Uterus (tissue), 4 donors: ENCODE measurements around the gene ADAMTSL5. TPM values are rescaled to one million over a fixed set of nuclear protein-coding genes. Genes with fewer than 3 reads are reported as not detected.

Experiments
- DNase-seq, 2 donors: peaks; one replicate each; pipeline ENCODE4 v3.0.0-alpha.2; 2019 to 2020
- H3K27ac ChIP-seq, 2 donors: fragments of 200-600 bp; sonication (generic); 1 replicate in 1 of 2; 2 replicates in 1 of 2; pipeline ENCODE4 v1.5.1; 2016 to 2018
- H3K27me3 ChIP-seq, 2 donors: fragments of 200-600 bp; sonication (generic); one replicate each; pipeline ENCODE4 v1.5.1; 2018 to 2019; ENCODE audit warnings: control low read depth in 1 of 2
- H3K36me3 ChIP-seq, 2 donors: fragments of 200-600 bp; sonication (generic); one replicate each; pipeline ENCODE4 v1.5.1; 2019; ENCODE audit warnings: control low read depth in 1 of 2
- H3K4me1 ChIP-seq, 2 donors: fragments of 200-600 bp; sonication (generic); one replicate each; pipeline ENCODE4 v1.5.1; 2018 to 2019; ENCODE audit warnings: control low read depth in 1 of 2
- H3K4me3 ChIP-seq, 2 donors: fragments of 200-600 bp; sonication (generic); 1 replicate in 1 of 2; 2 replicates in 1 of 2; pipeline ENCODE4 v1.5.1; 2018 to 2019; ENCODE audit warnings: mild to moderate bottlenecking in 1 of 2
- H3K9me3 ChIP-seq, 2 donors: fragments of 200-600 bp; sonication (generic); one replicate each; pipeline ENCODE4 v1.5.1; 2019; ENCODE audit warnings: control low read depth in 1 of 2
- POLR2A ChIP-seq, 2 donors: fragments of 450-650 bp; IDR thresholded peaks; one replicate each; pipeline ENCODE4 v1.6.1; 2016; ENCODE audit warnings: antibody characterized with exemption in 2 of 2, mild to moderate bottlenecking in 1 of 2, moderate library complexity in 1 of 2
- intact Hi-C: fragments of 100-400 bp; cut with DNase I; formaldehyde crosslinking; loops from one replicate; pipeline ENCODE4 v1.15.1; 2023; ENCODE audit warnings: low total_unique reads
- total RNA-seq, 4 donors: library from RNA; depleted of rRNA in 3 of 4; stranded (reverse); fragments of >200 nt in 3 of 4; gene quantifications; one replicate each; pipeline versions ENCODE4 v1.1.0 to v1.2.4, GENCODE V29; 2014 to 2023
- TF ChIP-seq, protein P1 (sequence below), 4 experiments: fragments of 200-600 bp in 2 of 4; fragments of 450-650 bp in 2 of 4; sonication (generic) in 2 of 4; IDR thresholded peaks; one replicate each; pipeline ENCODE4 v1.5.1; 2016 to 2019; ENCODE audit warnings: antibody characterized with exemption in 4 of 4, mild to moderate bottlenecking in 2 of 4, moderate library complexity in 1 of 4
- donor health status: DM: yes; HTN: yes; CAD: no.

Gene ADAMTSL5
- total RNA-seq, 4 donors from 2014 or later, result 3.5 to 39.4 (median 12.6) TPM

DNA sequence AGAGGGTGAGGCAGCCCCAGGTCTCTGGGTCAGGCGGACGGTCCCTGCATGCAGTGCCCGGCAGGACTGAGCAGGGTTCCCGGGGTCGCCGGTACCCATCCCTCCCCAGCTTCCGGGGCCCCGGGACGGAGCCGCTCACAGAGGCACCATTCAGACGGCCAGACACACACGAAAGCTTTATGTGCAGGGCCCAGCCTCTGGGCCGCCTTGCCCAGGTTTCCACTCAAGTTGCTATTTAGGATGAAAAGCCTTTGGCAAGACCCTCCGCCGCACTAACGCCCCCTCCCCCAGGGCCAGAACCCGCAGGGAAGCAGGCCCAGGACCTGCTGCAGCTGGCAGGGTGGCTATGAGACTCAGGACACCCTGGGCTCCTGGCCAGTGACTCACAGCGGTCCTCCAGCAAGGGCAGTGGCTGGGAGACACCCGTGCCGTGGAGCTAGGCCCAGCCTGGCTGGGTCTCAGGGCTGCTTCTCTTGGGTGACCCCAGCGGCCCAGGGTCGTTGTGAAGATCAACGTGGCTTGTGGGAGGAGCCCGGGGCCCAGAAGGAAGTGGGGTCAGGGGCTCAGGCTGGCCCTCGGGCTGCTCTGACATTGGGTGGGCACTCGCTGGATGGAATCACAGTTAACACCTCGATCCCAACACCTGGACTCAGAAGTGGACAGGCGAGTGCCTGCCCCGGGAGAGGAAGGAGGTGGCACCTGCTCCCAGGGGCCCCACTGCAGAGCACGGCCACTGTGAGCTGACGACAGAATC lies 38.6 kb downstream of the ADAMTSL5 start:
- intact Hi-C loops, result no loop called here
- TF ChIP-seq, protein P1, sequence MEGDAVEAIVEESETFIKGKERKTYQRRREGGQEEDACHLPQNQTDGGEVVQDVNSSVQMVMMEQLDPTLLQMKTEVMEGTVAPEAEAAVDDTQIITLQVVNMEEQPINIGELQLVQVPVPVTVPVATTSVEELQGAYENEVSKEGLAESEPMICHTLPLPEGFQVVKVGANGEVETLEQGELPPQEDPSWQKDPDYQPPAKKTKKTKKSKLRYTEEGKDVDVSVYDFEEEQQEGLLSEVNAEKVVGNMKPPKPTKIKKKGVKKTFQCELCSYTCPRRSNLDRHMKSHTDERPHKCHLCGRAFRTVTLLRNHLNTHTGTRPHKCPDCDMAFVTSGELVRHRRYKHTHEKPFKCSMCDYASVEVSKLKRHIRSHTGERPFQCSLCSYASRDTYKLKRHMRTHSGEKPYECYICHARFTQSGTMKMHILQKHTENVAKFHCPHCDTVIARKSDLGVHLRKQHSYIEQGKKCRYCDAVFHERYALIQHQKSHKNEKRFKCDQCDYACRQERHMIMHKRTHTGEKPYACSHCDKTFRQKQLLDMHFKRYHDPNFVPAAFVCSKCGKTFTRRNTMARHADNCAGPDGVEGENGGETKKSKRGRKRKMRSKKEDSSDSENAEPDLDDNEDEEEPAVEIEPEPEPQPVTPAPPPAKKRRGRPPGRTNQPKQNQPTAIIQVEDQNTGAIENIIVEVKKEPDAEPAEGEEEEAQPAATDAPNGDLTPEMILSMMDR (IDR thresholded peaks at IDR 0.05), result no peak
- TF ChIP-seq POLR2A (IDR thresholded peaks at IDR 0.05), result no peak
- no peaks in the 10 kb centered on the region for H3K9me3 ChIP-seq
- no peak overlapping the region for H3K4me3 ChIP-seq
- H3K27ac ChIP-seq, result no peak overlapping the region
- no peaks in the 10 kb centered on the region for H3K36me3 ChIP-seq
- peaks cover 18 to 22% of the 10 kb centered on the region in 2 donors for H3K27me3 ChIP-seq
- peaks cover 4 to 33% of the 10 kb centered on the region in 2 donors for H3K4me1 ChIP-seq
- DNase-seq, result no peak

DNA sequence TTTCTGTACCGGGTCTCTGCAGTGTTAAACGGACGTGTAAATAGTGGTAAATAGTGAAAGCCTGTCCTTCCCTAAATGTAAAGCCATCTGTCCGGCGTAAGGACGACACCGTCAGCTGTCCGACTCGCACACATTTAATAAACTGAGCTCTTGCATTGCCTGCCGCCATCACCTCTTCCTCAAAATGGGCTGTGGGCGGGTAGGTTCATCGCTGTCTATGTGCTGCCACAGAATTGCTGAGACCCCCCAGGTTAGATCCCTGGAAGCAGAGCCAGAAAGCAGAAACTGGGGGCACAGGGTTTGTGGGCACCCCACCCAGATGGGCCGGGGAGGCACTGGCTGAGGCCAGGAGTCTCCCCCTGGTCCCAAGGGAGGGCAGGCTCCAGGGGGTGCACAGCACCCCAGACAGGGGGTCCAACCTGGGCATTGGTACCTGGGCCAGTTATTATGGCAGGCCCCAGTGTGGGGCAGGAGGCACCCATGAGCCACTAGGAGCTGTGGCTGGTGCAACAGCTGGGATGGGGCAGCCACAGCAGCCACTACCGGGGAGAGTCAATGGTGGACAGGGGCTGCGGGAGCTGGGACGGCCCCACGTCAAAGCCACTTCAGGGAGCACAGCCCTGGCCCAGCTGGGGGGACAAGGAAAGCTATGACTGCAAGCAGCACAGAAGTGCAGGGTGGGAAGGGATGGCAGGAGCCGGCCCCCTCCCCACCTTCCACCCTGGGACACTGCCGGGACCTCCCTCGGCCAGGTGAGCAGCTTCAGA lies 39.6 kb downstream of the ADAMTSL5 start:
- DNase-seq, result no peak
- intact Hi-C loops, result no loop called here
- H3K4me1 ChIP-seq, result peaks cover 8 to 37% of the 10 kb centered on the region in 2 donors
- TF ChIP-seq POLR2A (IDR thresholded peaks at IDR 0.05), result no peak
- TF ChIP-seq, protein P1 (IDR thresholded peaks at IDR 0.05), result no peak
- H3K36me3 ChIP-seq, result no peaks in the 10 kb centered on the region
- H3K27me3 ChIP-seq, result peaks cover 23 to 29% of the 10 kb centered on the region in 2 donors
- no peak overlapping the region for H3K4me3 ChIP-seq
- no peaks in the 10 kb centered on the region for H3K9me3 ChIP-seq
- no peak overlapping the region for H3K27ac ChIP-seq

DNA sequence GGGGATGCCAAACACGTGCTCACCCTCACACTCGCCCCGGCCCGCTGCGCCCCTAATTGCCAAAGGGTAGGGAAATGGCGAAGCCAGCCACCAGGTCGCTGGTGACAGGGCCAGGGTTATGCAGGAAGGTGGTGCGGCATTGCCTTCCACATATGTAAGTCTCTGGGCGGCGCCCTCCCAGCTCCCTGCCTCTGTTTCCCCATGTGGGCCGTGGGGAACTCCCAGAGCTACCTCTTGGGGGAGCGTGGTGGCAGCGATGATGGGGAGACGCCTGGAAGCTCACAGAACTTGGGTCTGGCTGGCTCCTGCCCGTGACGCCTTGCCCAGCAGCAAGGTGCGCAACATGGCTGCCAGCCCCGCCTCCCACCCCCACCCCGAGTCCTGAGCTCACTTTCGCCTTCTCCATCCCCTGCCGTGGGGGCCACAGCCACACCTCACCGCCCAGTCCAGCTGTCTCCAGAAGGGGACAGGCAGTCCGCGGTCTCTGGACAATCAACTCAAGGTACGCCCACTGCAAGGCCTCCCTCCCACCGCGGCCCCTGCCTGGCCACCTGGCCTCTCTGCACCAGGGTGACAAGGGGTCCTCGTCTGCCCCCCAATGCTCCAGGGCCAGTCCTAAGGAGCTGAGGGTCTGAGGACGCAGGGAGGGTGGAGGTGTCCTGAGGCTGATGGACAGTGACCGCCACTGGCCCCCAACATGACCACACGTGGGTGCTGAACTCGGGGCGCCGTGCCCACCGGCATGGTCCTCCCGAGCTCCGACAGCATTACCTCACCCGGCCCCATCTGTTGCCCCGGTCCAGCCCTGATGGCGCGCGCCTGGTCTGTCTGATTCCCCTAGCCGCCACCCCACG lies 40.4 kb downstream of the ADAMTSL5 start:
- H3K4me1 ChIP-seq, result peaks cover 12 to 40% of the 10 kb centered on the region in 2 donors
- no peaks in the 10 kb centered on the region for H3K9me3 ChIP-seq
- no peak overlapping the region for H3K27ac ChIP-seq
- H3K36me3 ChIP-seq, result no peaks in the 10 kb centered on the region
- intact Hi-C loops, result no loop called here
- H3K4me3 ChIP-seq, result no peak overlapping the region
- TF ChIP-seq, protein P1 (IDR thresholded peaks at IDR 0.05), result no peak
- no peak for TF ChIP-seq POLR2A (IDR thresholded peaks at IDR 0.05)
- H3K27me3 ChIP-seq, result peaks cover 24 to 37% of the 10 kb centered on the region in 2 donors
- DNase-seq, result no peak

DNA sequence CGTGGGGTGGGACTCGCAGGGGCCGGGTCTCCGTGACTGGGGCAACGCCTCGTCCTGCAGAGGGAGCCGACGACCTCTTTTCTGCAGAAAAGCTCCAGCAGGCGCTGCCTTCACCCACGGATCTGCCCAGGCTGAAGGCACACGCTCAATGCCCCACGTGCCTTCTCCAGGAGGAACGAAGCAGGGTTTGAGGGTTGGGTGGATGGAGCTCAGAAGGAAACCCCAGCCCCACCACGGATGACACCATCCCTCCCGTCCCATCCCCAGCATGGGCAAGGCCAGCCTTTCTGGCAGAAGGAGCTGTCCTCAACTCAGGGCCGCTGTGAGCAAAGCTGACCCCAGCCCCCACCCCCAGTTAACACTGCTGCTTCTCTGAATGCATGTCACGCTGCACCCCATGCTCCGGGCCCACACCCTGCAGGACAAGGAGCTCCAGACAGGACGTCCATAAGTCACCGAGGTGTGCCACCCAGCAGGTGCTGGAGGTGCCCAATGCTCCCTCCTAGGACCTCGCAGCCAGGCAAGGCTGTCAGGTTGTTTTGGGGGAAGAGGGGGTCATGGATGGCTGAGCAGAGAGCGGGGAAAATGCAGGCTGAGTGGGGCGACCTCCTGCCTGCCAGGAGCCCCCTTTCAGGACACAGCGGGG lies 41.2 kb downstream of the ADAMTSL5 start:
- intact Hi-C loops, result no loop called here
- H3K4me1 ChIP-seq, result peaks cover 12 to 45% of the 10 kb centered on the region in 2 donors
- peaks cover 26 to 44% of the 10 kb centered on the region in 2 donors for H3K27me3 ChIP-seq
- H3K27ac ChIP-seq, result no peak overlapping the region
- TF ChIP-seq, protein P1 (IDR thresholded peaks at IDR 0.05), result peak in 1 of 4 experiments; percentile 4
- TF ChIP-seq POLR2A (IDR thresholded peaks at IDR 0.05), result no peak
- no peak for DNase-seq
- no peaks in the 10 kb centered on the region for H3K36me3 ChIP-seq
- H3K4me3 ChIP-seq, result no peak overlapping the region
- H3K9me3 ChIP-seq, result no peaks in the 10 kb centered on the region
